Sigmoid colon (tissue), 7 donors: ENCODE data around the gene TEAD4. TPM values are rescaled to one million over a fixed set of nuclear protein-coding genes. Genes with fewer than 3 reads are reported as not detected.
A peak's percentile ranks its signal among the peaks of the same experiment; 100 is the strongest.
"Not testable (repeated sequence)": the region's sequence is repeated elsewhere in the genome, so short reads cannot be mapped to it uniquely, and the experiment has no call there.

Experiments used
- DNase-seq: peaks from one replicate; pipeline ENCODE4 v3.0.0-alpha.2; 2019
- H3K27ac ChIP-seq, 4 donors: fragments of 200-600 bp; sonication (generic); one replicate each; pipeline ENCODE4 v1.5.1; 2016 to 2019; ENCODE audit warnings: mild to moderate bottlenecking in 1 of 4
- H3K27me3 ChIP-seq, 3 donors: fragments of 200-600 bp; sonication (generic); one replicate each; pipeline ENCODE4 v1.5.1; 2019; ENCODE audit warnings: mild to moderate bottlenecking in 1 of 3
- H3K36me3 ChIP-seq, 4 donors: fragments of 200-600 bp; sonication (generic); one replicate each; pipeline ENCODE4 v1.5.1; 2016 to 2019
- H3K4me1 ChIP-seq, 4 donors: fragments of 200-600 bp; sonication (generic); one replicate each; pipeline ENCODE4 v1.5.1; 2017 to 2019
- H3K4me3 ChIP-seq, 4 donors: fragments of 200-600 bp; sonication (generic); one replicate each; pipeline ENCODE4 v1.5.1; 2017 to 2019; ENCODE audit warnings: mild to moderate bottlenecking in 2 of 4, moderate library complexity in 1 of 4
- H3K9me3 ChIP-seq, 4 donors: fragments of 200-600 bp in 3 of 4; sonication (generic) in 3 of 4; one replicate each; pipeline versions ENCODE4 v1.5.1 to v1.6.1; 2013 to 2019
- EP300 ChIP-seq, 4 donors: sonication (generic); formaldehyde crosslinking; IDR thresholded peaks; one replicate each; pipeline ENCODE4 v1.6.1; 2017; ENCODE audit warnings: antibody characterized with exemption in 4 of 4
- POLR2A ChIP-seq, 2 donors: fragments of 450-650 bp; IDR thresholded peaks; one replicate each; pipeline ENCODE4 v1.6.1; 2016; ENCODE audit warnings: antibody characterized with exemption in 2 of 2, mild to moderate bottlenecking in 2 of 2, moderate library complexity in 2 of 2
- POLR2AphosphoS5 ChIP-seq, 4 donors: sonication (generic); formaldehyde crosslinking; IDR thresholded peaks; one replicate each; pipeline ENCODE4 v1.6.1; 2017; ENCODE audit warnings: antibody characterized with exemption in 4 of 4
- WGBS, 2 donors: extraction: QIAGEN DNeasy Blood & Tissue Kit; methylation state at CpG; one replicate each; pipeline ENCODE4 v1.1.7; 2013; 5-methylcytosine and 5-hydroxymethylcytosine counted together
- intact Hi-C: fragments of 100-400 bp; cut with DNase I; formaldehyde crosslinking; loops from one replicate; pipeline ENCODE4 v1.15.1; 2023
- polyA plus RNA-seq, 3 donors: library from polyadenylated mRNA; stranded (reverse); fragments of 200-250 nt; gene quantifications; one replicate each; pipeline ENCODE4 v1.2.3, GENCODE V29; 2013
- total RNA-seq, 4 donors: library from RNA; depleted of rRNA; stranded (reverse); fragments of >200 nt; gene quantifications; one replicate each; pipeline ENCODE4 v1.1.0, GENCODE V29; 2016
- TF ChIP-seq, protein P1 (sequence below), 4 experiments: fragments of 450-650 bp in 3 of 4; fragments of 200-600 bp in 1 of 4; IDR thresholded peaks; one replicate each; pipeline ENCODE4 v1.5.1; 2016 to 2019; ENCODE audit warnings: antibody characterized with exemption in 4 of 4, mild to moderate bottlenecking in 3 of 4, moderate library complexity in 2 of 4
- donor health status: healthy with polysubstance abuse.
- donor health status: Bipolar disorder and iron deficiency.
- donor health status: healthy.

The TEAD4 gene
- total and polyA plus RNA-seq, 7 donors, result 1.6 to 31.2 (median 3.8) TPM

- Histone ChIP-seq H3K27ac (no peak overlapping the region), H3K4me3 (no peak overlapping the region), H3K4me1 (peaks cover 0 to 11% (median 2%) of the 10 kb centered on the region in 4 donors), H3K9me3 (peaks cover 0 to 2% (median 0%) of the 10 kb centered on the region in 4 donors), H3K27me3 (no peaks in the 10 kb centered on the region), H3K36me3 (no peaks in the 10 kb centered on the region)
- intact Hi-C loops, result no loop called here
- TF ChIP-seq, protein P1, sequence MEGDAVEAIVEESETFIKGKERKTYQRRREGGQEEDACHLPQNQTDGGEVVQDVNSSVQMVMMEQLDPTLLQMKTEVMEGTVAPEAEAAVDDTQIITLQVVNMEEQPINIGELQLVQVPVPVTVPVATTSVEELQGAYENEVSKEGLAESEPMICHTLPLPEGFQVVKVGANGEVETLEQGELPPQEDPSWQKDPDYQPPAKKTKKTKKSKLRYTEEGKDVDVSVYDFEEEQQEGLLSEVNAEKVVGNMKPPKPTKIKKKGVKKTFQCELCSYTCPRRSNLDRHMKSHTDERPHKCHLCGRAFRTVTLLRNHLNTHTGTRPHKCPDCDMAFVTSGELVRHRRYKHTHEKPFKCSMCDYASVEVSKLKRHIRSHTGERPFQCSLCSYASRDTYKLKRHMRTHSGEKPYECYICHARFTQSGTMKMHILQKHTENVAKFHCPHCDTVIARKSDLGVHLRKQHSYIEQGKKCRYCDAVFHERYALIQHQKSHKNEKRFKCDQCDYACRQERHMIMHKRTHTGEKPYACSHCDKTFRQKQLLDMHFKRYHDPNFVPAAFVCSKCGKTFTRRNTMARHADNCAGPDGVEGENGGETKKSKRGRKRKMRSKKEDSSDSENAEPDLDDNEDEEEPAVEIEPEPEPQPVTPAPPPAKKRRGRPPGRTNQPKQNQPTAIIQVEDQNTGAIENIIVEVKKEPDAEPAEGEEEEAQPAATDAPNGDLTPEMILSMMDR (IDR thresholded peaks at IDR 0.05), result no peak
- no peak for TF ChIP-seq POLR2A (IDR thresholded peaks at IDR 0.05)
- no peak for TF ChIP-seq EP300 (IDR thresholded peaks at IDR 0.05)
- TF ChIP-seq POLR2AphosphoS5 (IDR thresholded peaks at IDR 0.05), result no peak
- DNase-seq, result no peak
- 59 to 62% methylated on average over 3 of the region's 3 CpGs for WGBS, 2 donors
Observed at GRCh38 chr12:3061501-3062215, 102.5 kb downstream of the TEAD4 start.

DNA sequence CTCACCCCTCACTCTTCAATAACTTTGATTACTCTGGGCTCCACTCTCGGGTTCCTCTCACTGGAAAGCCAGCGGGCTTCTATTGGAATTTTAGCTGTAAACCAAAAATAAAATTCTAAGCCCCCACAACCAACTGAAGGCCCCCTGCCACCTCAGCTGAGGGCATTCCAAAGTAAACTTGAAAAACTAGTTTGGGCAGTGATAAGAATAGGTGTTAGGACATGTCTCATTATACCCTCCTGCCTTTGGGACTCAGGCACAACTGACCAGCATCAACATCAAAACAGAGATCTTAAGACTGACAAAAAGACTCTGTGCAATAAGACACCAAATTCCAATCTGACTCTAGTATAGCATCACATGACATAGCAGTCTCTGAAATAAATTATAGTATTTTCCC, 106.1 kb downstream of the TEAD4 start:
- TF ChIP-seq POLR2AphosphoS5 (IDR thresholded peaks at IDR 0.05), result no peak
- no peak for TF ChIP-seq EP300 (IDR thresholded peaks at IDR 0.05)
- TF ChIP-seq POLR2A (IDR thresholded peaks at IDR 0.05), result no peak
- TF ChIP-seq, protein P1 (IDR thresholded peaks at IDR 0.05), result no peak
- intact Hi-C loops, result no loop called here
- Histone ChIP-seq H3K27me3 (no peaks in the 10 kb centered on the region), H3K9me3 (peaks cover 0 to 2% (median 0%) of the 10 kb centered on the region in 4 donors), H3K4me1 (peaks cover 0 to 21% (median 8%) of the 10 kb centered on the region in 4 donors), H3K27ac (no peak overlapping the region), H3K4me3 (no peak overlapping the region), H3K36me3 (no peaks in the 10 kb centered on the region)
- no peak for DNase-seq
- 58 to 69% methylated on average over 2 of the region's 2 CpGs for WGBS, 2 donors

DNA sequence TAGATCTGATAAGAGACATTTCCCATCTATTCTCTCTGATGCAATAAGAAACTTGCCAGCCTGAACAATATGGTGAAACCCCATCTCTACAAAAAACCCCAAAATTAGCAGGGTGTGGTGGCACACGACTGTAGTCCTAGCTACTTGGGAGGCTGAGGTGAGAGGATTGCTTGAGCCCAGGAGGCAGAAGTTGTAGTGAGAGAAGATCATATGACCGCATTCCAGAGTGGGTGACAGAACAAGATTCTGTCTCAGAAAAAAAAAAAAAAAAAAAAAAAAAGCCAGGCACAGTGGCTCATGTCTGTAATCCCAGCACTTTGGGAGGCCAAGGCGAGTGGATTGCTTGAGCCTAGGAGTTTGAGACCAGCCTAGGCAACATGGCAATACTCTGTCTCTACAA, 106.6 kb downstream of the TEAD4 start:
- H3K36me3 ChIP-seq, intact Hi-C loops, H3K9me3 ChIP-seq, H3K4me3 ChIP-seq, DNase-seq, H3K27ac ChIP-seq, H3K27me3 ChIP-seq: not testable (repeated sequence)
- peaks cover 0 to 20% (median 8%) of the 10 kb centered on the region in 4 donors for H3K4me1 ChIP-seq
- 90 to 91% methylated on average over 3 of the region's 3 CpGs for WGBS, 2 donors

DNA sequence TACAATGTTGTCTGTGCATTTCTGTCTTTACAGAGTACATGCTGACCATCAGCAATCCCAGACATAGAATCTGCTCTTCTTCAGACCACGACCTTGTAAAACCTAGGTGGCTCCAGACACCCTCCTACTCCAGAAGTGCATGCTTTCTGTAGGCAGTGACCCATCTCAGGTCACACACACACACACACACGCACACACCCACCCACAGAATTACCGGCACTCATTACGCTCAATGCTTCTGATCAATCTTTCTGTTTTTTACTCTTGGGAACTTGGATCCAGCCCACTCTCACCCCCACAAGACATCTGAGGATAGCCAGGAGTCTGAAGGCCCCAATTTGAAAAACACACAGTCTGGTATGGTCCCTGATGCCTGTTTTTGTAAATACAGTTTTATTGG, 110.5 kb downstream of the TEAD4 start:
- TF ChIP-seq POLR2AphosphoS5 (IDR thresholded peaks at IDR 0.05) (no peak), POLR2A (IDR thresholded peaks at IDR 0.05) (no peak)
- TF ChIP-seq, protein P1 (IDR thresholded peaks at IDR 0.05), result no peak
- DNase-seq, result no peak
- Histone ChIP-seq H3K36me3 (no peaks in the 10 kb centered on the region), H3K27me3 (no peaks in the 10 kb centered on the region), H3K4me1 (peaks cover 0 to 24% (median 17%) of the 10 kb centered on the region in 4 donors), H3K4me3 (no peak overlapping the region), H3K9me3 (no peaks in the 10 kb centered on the region), H3K27ac (peak overlapping the region in 1 of 4 donors; percentile 41)
- intact Hi-C loops, result loop anchor here (10.0 kb wide), 1 partner anchor 1205 kb away; the partner anchor contains the start of gene CCND2
- WGBS, 2 donors, result 79 to 82% methylated on average over 4 of the region's 4 CpGs

DNA sequence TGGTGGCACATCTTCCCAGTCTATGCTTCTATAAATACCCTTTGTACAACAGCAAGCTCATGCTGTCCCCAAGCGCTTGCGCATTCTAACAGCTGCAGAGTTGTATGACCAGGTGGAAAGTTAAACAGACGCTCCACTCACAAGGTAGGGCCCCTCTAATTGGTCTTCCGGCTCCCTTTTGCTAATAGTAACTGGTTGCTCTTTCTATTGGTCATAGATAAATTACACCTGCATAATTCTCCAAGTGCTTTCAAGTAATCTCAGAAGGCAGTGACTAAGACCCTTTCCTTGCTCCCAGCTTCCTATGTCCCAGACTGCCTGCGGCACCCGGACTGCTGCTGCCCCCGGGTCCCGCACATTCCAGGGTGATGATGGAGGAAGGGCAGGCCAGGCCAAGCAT, 111.9 kb downstream of the TEAD4 start:
- Histone ChIP-seq H3K4me1 (peaks cover 0 to 28% (median 20%) of the 10 kb centered on the region in 4 donors), H3K27me3 (no peaks in the 10 kb centered on the region), H3K9me3 (no peaks in the 10 kb centered on the region), H3K4me3 (no peak overlapping the region), H3K27ac (no peak overlapping the region), H3K36me3 (no peaks in the 10 kb centered on the region)
- DNase-seq, result no peak
- WGBS, 2 donors, result 93 to 96% methylated on average over 8 of the region's 8 CpGs
- intact Hi-C loops, result loop anchor here (10.0 kb wide), 1 partner anchor 1204 kb away; the partner anchor contains the start of gene CCND2
- TF ChIP-seq POLR2AphosphoS5 (IDR thresholded peaks at IDR 0.05) (no peak), POLR2A (IDR thresholded peaks at IDR 0.05) (no peak), EP300 (IDR thresholded peaks at IDR 0.05) (no peak)
- TF ChIP-seq, protein P1 (IDR thresholded peaks at IDR 0.05), result no peak
